CD4-positive, alpha-beta T cell treated with Interleukin-4 for 4 hours (primary cell): ENCODE data around the gene MSANTD2.
A peak's percentile ranks its signal among the peaks of the same experiment; 100 is the strongest.

Experiments used
- DNase-seq: peaks from one replicate; pipeline ENCODE4 v3.0.0-alpha.2; 2020

Gene MSANTD2

DNA sequence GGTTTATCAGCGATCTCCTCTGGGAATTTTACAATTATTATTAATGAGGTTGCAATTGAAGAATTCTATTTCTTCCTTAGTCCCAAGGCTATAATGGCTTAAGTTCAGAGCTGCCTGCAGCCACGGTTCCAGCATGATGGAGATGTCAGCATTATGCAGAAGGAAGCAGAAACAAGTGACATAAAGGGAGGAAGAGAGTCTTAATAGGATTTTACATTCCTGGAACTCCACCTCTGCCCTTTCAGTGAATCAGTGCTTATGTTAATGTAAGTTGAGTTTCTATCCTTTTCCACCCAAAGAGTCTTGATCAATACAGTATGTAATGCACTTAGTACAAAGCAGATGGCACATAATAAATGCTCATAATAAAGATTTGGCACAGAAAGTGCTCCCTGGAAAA, 72.1 kb downstream of the MSANTD2 start:
- no peak for DNase-seq

DNA sequence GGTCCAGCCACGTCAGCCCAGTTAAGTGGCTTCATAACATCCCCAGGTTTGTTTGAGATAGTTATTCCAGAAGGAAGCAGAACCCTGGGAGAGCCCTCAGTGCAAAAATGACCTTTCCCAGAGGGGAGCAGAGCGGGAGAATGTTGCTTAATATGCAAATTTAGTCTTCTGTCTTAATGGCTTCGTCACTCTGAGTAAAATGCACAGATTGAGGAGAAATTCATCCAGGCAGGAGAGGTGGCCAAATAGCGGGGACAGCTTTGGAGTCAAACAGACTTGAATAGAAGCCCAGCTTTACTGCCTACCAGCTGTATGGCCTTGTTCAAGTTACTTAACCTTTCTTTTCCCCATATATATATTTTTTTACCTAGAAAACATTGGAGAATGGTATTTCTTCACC, 72.7 kb downstream of the MSANTD2 start:
- DNase-seq = no peak

DNA sequence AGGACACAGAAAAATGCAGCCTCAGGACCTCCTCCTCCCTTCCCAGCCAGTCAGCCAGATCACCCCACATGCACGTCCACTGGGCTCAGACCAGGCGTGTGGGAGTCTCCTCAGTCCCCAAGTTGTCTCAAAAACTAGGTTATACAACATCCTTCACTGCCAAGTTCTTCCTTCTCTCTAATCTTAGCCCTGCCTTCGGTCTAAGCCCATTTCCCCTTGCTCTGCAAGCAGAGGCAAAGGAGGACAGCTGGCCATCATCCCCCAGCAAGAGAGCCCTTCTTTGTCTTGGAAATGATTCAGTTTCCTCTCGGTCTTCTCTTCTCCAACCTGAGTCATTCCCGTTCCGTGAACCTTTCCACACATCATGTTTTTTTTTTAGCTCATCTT, 74.5 kb downstream of the MSANTD2 start:
- no peak for DNase-seq

DNA sequence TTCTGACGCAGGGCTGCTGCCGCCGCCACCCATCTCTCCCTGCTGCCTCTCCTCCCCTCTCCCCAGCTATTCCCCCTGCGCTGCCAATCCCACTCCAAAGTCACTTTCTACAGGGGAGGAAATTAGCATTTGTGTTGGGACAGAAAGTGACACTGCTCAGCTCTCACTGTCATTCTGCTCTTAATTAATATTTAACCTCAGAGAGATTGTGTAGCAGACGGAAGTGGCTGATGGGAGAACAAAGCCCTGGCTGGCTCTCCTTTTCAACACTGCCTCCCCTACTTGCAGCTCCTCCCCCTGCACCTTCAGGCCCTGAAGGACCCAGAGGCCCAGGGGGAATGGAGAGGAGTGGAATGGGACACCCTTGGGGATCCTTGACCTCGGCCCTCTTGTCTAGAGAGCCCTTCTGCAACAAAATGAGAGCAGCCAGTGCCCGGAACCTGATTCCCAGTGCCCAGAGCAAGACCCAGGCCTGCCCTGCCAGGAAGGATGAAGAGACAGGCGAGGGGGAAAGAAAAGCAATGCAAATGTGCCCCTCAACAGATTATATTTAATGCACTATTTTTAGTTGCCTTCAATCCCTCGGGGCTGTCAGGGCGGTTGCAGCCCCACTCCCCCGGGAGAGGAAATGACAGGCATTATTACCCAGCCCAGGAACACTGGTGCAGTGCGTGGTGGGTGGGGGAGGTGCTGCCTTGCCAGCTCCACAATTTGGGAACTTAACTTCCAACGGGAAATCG, 75.1 kb downstream of the MSANTD2 start:
- no peak for DNase-seq

DNA sequence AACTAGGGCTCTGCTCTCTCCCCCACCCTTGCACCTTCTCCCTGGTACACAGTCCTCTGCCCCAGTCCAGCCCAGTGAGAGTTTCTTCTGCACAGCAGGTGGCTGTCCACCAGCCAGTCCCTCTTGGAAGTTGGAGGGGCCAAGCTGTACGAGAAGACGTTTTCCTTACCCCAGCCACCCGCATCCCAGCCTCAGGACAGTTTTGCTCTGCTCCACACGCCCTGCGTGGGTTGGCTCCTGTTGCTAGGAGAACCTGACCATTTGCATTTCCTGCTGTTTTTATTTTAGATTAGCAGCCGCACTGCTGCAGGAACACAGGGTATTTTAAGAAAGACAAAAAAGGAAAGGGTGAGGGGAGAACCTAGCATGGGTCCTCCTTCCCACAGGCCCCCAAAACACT, 78.0 kb downstream of the MSANTD2 start:
- DNase-seq = no peak

DNA sequence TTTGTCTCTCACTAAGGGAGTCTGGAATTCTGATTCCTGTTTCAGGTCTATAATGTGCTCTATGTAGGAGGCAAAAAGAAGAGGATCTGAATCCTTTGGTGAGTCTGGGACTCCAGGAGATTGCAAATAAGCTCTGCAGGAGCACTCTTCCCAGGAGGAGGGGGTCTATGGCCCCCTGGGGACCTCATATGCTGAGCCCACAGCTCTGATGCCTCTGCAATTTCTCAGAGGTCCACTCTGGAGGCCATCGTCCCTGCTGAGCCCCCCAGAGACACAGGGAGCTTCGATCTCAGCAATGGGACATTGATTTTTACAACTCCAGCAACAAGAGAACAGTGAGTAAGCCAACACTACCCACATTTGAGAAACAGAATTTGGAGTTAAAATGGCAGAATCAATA, 80.7 kb downstream of the MSANTD2 start:
- DNase-seq = no peak

DNA sequence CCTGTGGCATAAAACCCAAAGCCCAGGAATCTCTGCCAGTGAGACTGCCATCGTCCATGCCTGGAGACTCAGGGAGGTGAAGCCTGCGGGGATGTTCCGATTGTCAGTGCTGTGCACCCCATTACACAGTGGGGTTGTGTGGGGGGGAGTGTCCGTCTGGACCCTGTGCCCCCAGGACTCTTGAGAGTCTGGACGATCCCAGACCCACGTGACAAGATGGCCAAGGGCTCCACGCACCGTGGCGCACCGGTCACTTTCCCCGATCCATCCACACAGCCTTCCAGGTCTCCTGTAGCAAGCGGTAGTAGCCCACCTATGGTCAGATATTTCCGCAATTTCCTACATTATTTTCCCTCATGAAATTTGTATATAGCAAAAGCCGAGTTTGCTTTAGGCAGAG, 81.4 kb downstream of the MSANTD2 start:
- no peak for DNase-seq

DNA sequence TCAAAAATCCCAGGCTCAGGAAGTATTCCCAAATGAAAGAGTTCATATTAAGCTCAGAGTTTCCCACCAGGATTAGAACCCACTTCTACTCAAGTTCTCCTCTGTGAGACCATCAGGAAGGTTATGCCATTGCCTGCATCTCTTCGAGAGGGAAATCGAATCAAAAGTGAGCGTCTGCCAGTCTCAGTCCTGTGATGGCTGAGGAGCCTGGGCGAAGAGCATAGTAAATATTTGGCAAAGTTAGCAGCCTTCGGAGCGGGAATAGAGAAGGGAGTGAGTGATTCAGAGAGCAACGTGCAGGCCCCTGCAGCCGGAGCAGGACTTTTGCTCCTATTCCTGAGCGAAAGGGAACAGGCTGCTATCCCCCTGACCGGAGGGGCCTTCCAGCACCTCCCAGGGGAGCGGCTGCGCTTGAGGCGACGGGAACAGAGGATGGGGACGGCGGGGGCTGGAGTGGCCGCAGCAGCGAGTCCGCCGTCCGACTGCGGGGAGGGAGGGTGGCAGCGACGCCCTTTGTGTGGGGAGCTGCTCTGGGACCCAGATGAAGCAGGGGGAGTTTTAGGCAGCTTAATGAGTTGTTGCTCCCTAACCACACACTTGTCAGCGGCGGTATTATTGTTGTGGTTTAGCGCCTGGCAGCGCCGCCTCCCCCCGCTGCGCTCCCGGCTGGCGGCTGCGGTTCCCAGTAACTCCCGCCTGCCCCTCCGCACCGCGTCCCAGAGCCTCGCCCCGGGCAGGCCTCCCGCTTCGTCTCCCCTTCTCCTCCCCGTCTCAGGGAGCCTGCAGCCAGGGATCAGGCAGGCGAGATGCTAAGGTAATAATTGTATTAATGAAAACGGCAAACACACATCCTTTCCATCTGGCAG, 82.2 kb downstream of the MSANTD2 start:
- DNase-seq = peak; percentile 17

DNA sequence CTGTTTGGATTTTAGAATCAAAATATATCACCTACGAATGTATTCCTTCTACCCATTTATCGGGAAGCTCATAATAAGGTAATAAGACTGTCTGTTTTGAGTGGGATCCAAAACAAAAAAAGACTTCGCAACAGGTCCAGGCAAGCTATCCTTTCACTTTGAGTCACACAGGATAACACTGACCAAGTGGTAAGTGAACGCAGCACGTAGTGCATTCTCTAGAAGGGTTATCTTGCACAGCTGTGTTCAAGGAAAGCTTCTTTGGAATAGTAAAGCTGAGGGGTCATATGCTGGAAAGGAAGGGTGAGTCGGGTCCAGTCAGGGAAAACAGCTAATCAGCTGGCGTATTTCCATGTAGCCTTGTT, 82.8 kb downstream of the MSANTD2 start:
- DNase-seq = no peak

DNA sequence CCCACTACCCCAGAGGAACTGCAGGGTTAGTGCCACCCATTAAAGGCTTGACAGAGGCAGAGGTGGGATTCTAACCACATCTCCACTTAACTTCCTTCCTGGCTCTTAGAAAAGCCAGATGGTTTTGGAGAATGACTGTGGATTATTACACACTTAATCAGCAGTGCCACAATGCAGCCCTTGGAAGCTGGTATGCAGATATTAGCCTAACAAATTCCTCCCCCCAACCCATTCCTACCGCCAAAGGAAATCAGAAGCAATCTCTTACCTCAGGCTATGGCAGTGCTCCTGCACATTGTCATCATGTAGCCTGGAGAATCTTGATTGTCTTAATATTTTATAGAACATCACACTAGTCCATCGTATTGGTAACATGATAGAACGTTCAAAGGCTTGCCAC, 83.6 kb downstream of the MSANTD2 start:
- DNase-seq = no peak
